GM06990 (cell line): ENCODE data around the gene ADGRG1.

ENCODE experiments used
- DNase-seq: peaks from one replicate; pipeline ENCODE4 v3.0.0-alpha.2; 2011; ENCODE audit not compliant: insufficient read length; ENCODE audit errors: extremely low read depth
- H3K27me3 ChIP-seq: replicated peaks from 2 replicates; pipeline ENCODE4 v1.6.0; 2011; ENCODE audit warnings: low read length; ENCODE audit not compliant: control insufficient read depth, insufficient read depth
- H3K36me3 ChIP-seq: 2 replicates; pipeline ENCODE4 v1.5.1; 2011; ENCODE audit warnings: low read length; ENCODE audit not compliant: control insufficient read depth, insufficient read depth
- H3K4me3 ChIP-seq: replicated peaks from 2 replicates; pipeline ENCODE4 v1.5.1; 2011; ENCODE audit warnings: low read depth, mild to moderate bottlenecking, control low read depth, low read length
- TF ChIP-seq, protein P1 (sequence below): IDR thresholded peaks from 2 replicates; pipeline ENCODE4 v1.5.1; 2011; ENCODE audit warnings: low read length, control low read depth, mild to moderate bottlenecking, inconsistent platforms; ENCODE audit not compliant: insufficient read depth, poor library complexity, severe bottlenecking

ADGRG1 gene

DNA sequence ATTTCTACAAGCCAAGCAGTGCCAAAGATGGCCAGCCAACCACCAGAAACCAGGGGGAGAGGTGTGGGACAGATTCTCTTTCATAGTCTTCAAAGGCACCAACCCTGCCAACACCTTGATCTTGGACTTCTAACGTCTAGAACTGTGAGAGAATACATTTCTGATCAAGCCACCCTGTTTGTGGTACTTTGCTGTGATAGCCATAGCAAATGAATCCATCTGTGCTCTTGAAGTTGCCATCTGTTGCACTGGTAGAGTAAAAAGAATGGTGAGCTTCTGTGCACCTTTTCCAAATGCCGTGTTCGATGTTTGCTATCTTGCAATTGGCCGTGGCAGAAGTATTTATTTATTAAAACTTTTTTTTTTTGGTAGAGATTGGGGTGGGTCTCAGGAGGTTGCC is 16.7 kb upstream of the ADGRG1 start:
- TF ChIP-seq, protein P1, sequence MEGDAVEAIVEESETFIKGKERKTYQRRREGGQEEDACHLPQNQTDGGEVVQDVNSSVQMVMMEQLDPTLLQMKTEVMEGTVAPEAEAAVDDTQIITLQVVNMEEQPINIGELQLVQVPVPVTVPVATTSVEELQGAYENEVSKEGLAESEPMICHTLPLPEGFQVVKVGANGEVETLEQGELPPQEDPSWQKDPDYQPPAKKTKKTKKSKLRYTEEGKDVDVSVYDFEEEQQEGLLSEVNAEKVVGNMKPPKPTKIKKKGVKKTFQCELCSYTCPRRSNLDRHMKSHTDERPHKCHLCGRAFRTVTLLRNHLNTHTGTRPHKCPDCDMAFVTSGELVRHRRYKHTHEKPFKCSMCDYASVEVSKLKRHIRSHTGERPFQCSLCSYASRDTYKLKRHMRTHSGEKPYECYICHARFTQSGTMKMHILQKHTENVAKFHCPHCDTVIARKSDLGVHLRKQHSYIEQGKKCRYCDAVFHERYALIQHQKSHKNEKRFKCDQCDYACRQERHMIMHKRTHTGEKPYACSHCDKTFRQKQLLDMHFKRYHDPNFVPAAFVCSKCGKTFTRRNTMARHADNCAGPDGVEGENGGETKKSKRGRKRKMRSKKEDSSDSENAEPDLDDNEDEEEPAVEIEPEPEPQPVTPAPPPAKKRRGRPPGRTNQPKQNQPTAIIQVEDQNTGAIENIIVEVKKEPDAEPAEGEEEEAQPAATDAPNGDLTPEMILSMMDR = no peak
- no peak for DNase-seq
- H3K36me3 ChIP-seq = no peaks in the 10 kb centered on the region
- no peak overlapping the region for H3K4me3 ChIP-seq
- no peaks in the 10 kb centered on the region for H3K27me3 ChIP-seq

DNA sequence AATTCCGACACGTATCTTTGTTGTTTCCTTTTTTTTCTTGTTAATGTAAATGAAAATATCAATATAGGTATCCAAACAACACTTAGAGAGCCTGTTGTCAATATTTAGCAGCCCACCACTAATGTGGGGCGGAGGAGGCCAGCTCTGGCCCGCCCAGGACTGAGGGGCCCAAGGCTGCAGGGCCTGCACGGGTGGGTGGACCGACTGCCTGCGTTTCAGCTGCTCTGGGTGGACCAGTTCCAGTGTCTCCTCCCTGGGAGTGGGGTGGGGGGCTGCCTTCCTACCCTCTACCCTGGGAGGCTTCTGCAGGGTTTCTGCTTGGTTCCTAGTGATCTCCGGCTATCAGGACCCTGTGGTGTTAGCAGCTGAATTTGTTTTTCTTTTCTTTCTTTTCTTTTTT is 15.9 kb upstream of the ADGRG1 start:
- H3K27me3 ChIP-seq = no peaks in the 10 kb centered on the region
- no peaks in the 10 kb centered on the region for H3K36me3 ChIP-seq
- no peak for DNase-seq
- no peak overlapping the region for H3K4me3 ChIP-seq
- TF ChIP-seq, protein P1 = no peak

DNA sequence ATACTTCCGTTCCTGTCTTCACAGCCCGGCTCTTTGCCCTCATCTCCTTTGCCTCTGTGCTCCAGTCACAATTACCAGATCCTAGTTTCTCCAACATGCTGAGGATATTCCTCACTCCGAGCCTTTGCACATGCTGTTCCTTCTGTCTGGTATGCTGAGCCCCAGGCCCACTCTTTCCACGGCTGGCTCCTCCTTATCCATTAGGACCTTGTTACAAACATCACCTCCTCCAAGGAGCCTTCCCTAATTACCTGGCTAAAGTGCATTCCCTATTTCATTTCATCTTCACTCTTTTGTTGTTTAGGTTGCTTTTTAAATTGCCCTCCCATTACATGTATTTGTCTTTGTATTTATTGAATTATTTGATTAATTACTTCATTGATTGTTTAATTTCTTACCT is 14.9 kb upstream of the ADGRG1 start:
- H3K4me3 ChIP-seq = no peak overlapping the region
- TF ChIP-seq, protein P1 = no peak
- no peak for DNase-seq
- H3K27me3 ChIP-seq = no peaks in the 10 kb centered on the region
- H3K36me3 ChIP-seq = no peaks in the 10 kb centered on the region

DNA sequence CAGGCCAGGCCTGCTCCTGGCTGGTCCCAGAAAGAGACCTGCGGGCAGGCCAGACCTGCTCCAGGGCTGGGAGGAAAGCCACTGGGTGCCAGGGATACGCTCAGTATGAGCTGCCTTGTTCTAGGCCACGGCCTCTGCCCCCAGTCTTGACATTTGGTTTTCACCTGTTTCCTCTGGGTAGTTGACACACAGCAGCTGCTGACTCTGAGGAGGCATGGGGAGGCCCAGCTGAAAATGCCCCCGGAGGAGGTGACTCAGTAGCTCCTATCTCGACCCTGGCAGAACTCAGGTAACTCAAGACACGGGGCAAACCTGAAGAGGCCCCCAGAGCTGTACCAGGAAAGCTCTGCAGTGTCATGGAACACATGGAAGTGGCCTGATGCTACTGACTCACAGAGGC is 13.9 kb upstream of the ADGRG1 start:
- Histone ChIP-seq H3K27me3 (no peaks in the 10 kb centered on the region), H3K4me3 (no peak overlapping the region), H3K36me3 (no peaks in the 10 kb centered on the region)
- TF ChIP-seq, protein P1 = no peak
- DNase-seq = no peak

DNA sequence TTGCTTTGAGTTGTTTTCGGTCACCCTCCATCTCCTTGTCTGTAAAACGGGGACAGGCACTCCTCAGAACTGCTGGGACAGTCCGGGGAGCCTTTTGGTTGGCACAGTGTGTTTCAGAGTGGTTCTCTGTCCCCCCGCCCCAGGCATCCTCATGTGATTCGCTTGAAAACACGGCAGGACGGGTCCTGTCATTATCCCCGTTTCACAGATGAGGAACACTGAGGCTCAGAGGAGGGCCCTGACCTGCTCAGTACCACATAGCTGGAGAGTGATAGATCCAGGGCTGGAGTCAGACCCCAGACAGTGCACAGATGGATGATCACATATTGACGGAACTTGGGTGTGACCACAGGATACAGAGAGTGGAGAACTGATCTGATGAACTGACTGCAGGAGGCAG is 13.5 kb upstream of the ADGRG1 start:
- Histone ChIP-seq H3K36me3 (no peaks in the 10 kb centered on the region), H3K27me3 (no peaks in the 10 kb centered on the region), H3K4me3 (no peak overlapping the region)
- DNase-seq = no peak
- TF ChIP-seq, protein P1 = no peak

DNA sequence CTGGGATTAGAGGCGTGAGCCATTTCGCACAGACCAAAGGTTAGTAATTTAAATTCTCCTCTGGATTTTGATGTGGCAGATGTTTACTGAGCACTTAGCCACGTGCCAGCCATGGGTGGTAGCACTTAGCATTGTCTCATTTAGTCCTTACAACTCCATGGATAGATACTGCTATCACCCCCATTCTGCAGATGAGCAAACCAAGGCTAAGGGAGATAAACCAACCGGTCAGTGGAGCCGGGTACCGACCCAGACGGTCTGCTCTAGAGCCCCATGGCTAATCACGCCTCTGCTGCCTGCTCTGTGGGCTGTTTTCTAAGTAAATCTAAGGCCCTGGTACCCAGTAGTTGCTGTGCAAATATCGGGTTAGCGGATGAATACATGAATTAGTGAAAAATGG is 12.6 kb upstream of the ADGRG1 start:
- TF ChIP-seq, protein P1 = no peak
- Histone ChIP-seq H3K27me3 (no peaks in the 10 kb centered on the region), H3K4me3 (no peak overlapping the region), H3K36me3 (no peaks in the 10 kb centered on the region)
- DNase-seq = no peak
